ENCODE measurements around the gene SLC25A21. TPM values are rescaled to one million over a fixed set of nuclear protein-coding genes. Genes with fewer than 3 reads are reported as not detected.

The SLC25A21 gene
- total RNA-seq, 1 experiment from 2014 or later: 7.1 TPM

DNA sequence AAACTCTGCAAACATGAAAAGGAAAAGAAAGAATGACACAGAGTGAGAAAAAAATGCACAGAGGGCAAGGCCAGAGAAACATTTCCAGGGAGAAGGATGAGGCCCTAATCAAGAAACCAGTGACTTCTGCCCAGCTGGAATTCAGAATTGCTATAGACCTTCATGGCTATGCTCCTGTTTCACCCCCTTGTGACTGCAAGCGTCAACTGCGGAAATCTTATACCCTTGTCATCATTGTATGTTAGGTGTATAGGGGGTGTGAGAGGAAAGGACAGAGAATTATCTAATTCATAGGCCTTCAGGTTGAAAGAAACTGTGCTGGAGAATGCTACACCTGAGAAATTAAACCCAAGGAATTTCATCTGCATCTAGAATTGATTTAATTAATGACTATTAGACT is 117.5 kb downstream of the SLC25A21 start:
- H3K4me2 ChIP-seq (ENCODE audit: insufficient read depth, insufficient read length, low read length): no peak overlapping the region
- H3K23ac ChIP-seq (ENCODE audit: insufficient read length, low read depth, low read length): no peak overlapping the region
- H3K18ac ChIP-seq (ENCODE audit: insufficient read length, low read depth, low read length): no peak overlapping the region
- no peak overlapping the region for H3T11ph ChIP-seq (ENCODE audit: low read length)
- H3K23me2 ChIP-seq (ENCODE audit: insufficient read length, low read depth, low read length, poor library complexity, severe bottlenecking): no peaks in the 10 kb centered on the region
- H2AFZ ChIP-seq (ENCODE audit: low read length): no peak overlapping the region
- no peak overlapping the region for H4K5ac ChIP-seq (ENCODE audit: insufficient read length, low read depth, low read length)
- no peak overlapping the region for H3K9ac ChIP-seq (ENCODE audit: extremely low read depth, insufficient read length, low read length)
- no peak overlapping the region for H3K27ac ChIP-seq (ENCODE audit: insufficient read length, low read depth, low read length)
- no peak overlapping the region for H2BK120ac ChIP-seq (ENCODE audit: low read depth, low read length, poor library complexity, severe bottlenecking)
- H3K27me3 Mint-ChIP-seq (ENCODE audit: low read depth): no peaks in the 10 kb centered on the region
- peaks cover 6 to 12% of the 10 kb centered on the region in 2 experiments; a peak in 4 of 5 replicates for H3K9me3 Mint-ChIP-seq
- H3K14ac ChIP-seq (ENCODE audit: insufficient read depth, low read length): no peak overlapping the region
- TF ChIP-seq, protein P1, sequence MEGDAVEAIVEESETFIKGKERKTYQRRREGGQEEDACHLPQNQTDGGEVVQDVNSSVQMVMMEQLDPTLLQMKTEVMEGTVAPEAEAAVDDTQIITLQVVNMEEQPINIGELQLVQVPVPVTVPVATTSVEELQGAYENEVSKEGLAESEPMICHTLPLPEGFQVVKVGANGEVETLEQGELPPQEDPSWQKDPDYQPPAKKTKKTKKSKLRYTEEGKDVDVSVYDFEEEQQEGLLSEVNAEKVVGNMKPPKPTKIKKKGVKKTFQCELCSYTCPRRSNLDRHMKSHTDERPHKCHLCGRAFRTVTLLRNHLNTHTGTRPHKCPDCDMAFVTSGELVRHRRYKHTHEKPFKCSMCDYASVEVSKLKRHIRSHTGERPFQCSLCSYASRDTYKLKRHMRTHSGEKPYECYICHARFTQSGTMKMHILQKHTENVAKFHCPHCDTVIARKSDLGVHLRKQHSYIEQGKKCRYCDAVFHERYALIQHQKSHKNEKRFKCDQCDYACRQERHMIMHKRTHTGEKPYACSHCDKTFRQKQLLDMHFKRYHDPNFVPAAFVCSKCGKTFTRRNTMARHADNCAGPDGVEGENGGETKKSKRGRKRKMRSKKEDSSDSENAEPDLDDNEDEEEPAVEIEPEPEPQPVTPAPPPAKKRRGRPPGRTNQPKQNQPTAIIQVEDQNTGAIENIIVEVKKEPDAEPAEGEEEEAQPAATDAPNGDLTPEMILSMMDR (conservative IDR thresholded peaks at IDR 0.05): no peak
- H4K91ac ChIP-seq (ENCODE audit: insufficient read length, low read depth, low read length): no peak overlapping the region
- no peak overlapping the region for H2BK15ac ChIP-seq (ENCODE audit: low read depth, low read length)
- WGBS (ENCODE audit: extremely low coverage, insufficient read length, low lambda C conversion rate): no CpG with 5 or more reads among the region's 2 CpGs
- H4K20me1 ChIP-seq (ENCODE audit: control insufficient read depth, insufficient read depth, insufficient read length): no peaks in the 10 kb centered on the region
- H3K4me1 ChIP-seq (ENCODE audit: insufficient read depth, low read length): no peaks in the 10 kb centered on the region
- H3K79me2 ChIP-seq (ENCODE audit: insufficient read depth, low read length): no peaks in the 10 kb centered on the region
- no peak overlapping the region for H2BK12ac ChIP-seq (ENCODE audit: insufficient read length, low read depth, low read length)
- no peak overlapping the region for H2BK5ac ChIP-seq (ENCODE audit: insufficient read length, low read length)
- peaks cover 0 to 11% (median 3%) of the 10 kb centered on the region in 3 experiments; a peak in 4 of 7 replicates for H3K36me3 Mint-ChIP-seq (ENCODE audit: insufficient read depth in 1 of 3, low read depth in 3 of 3)
- no peak for DNase-seq
- H3K4me3 Mint-ChIP-seq: no peak overlapping the region
- no peak overlapping the region for H2BK20ac ChIP-seq (ENCODE audit: low read depth, low read length, poor library complexity, severe bottlenecking)
- no peaks in the 10 kb centered on the region for H3K27me3 ChIP-seq (ENCODE audit: insufficient read depth, low read length)
- no peak overlapping the region for H3K56ac ChIP-seq (ENCODE audit: insufficient read length, low read depth, low read length)
- no peak overlapping the region for H4K8ac ChIP-seq (replicated peaks; ENCODE audit: insufficient read length, low read depth, low read length)
- H3K4ac ChIP-seq (ENCODE audit: low read depth, low read length): no peak overlapping the region
- H2AK5ac ChIP-seq (ENCODE audit: insufficient read length, low read length): no peak overlapping the region
- H3K9me3 ChIP-seq (ENCODE audit: control insufficient read depth, low read depth, low read length): no peaks in the 10 kb centered on the region
- no peaks in the 10 kb centered on the region for H3K79me1 ChIP-seq (ENCODE audit: insufficient read depth, low read depth, low read length, poor library complexity, severe bottlenecking)
- peaks cover 24 to 27% of the 10 kb centered on the region in 2 experiments for H3K4me1 Mint-ChIP-seq
- H3K27ac Mint-ChIP-seq: no peak overlapping the region

All from H9 (cell line).